NK-92 (cell line): ENCODE measurements around the gene PCDHGA12.

ENCODE experiments used
- DNase-seq: peaks from one replicate; lab custom pipeline; 2025; ENCODE audit not compliant: unreplicated experiment; lab: John Stamatoyannopoulos, UW

Gene PCDHGA12

DNA sequence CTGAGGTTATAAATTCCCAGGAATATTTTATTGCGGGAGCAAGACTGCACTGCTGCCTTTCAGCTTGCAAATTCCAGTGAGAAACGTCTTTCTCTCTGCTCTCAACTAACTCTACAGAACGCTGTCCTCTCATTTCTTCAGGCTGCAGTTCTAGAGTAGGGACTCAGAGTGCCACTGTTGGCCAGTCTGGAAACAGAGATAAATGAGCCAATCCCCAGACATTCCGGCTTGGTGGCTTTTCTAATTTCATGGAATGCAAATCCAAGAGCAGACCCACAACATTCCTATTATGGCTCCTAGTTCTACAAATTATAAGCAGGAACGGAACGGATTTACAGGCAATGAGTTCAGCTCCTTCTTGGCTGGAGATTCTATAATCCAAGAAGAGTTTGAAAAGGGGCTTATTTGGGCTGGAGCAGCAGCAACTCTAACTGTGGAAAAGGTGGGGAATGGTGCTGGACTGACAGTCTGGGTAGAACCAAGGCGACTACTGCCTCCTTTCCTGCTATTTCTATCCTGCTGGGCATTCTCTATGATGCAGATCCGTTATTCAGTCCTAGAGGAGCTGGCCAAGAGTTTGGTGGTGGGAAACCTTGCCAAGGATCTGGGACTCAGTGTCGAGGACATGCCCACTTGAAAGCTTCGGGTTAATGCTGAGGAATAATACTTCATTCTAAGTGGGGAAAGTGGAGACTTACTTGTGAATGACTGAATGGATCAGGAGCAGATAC lies 9.3 kb downstream of the PCDHGA12 start:
- no peak for DNase-seq

DNA sequence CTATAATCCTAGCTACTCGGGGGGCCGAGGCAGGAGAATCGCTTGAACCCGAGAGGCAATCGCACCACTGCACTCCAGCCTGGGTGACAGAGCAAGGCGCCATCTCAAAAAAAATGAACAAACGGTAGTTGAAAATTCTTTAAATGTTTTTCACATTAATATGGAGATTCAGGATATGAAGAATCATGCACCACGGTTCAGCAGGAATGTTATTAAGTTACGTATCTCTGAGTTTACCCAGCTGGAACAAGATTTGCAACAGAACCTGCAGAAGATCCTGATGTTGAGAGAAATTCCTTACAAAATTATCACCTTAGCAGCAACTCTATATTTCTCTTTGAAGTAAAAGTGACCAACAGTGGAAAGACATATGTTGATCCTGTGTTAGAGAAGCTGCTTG lies 10.0 kb downstream of the PCDHGA12 start:
- DNase-seq, result no peak

DNA sequence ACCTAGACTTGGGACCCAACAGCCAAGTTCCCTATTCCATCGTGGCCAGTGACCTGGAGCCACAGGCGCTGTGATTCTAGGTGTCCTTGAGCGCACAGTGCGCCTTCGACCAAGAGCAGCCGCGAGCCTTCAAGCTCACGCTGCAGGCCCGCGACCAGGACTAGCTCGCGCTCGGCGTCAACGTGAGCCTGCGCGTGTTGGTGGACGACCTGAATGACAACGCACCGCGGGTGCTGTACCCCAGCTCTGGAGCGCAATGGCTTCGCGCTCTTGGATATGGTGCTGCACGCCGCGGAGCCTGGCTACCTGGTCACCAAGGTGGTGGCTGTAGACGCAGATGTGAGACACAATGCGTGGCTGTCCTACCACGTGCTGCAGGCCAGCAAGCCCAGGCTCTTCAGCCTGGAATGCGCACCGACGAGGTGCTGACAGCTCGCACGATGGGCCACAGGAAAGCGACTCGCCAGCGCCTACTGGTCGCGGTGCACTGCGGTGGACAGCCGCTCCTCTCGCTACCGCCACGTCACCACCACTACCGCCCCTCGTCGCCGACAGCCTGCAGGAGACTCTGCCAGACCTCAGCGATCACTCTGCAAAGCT lies 11.4 kb downstream of the PCDHGA12 start:
- no peak for DNase-seq

DNA sequence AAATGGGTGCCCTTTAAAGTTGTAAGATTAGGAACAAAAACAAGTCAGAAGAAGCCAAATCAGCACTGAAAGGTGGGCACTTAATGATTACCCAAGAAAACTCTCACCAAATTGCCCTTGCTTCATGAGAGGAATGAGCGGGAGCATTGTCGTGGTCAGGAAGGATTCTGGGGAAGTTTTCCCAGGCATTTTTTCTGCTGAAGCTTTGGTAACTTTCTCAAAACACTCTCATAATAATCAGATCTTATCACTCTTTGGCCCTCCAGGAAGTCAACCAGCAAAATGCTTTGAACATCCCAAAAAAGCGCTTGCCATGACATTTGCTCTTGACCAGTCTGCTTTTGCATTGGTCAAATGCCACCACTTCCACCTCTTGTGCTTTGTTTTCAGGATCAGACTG lies 35.0 kb downstream of the PCDHGA12 start:
- DNase-seq, result no peak

DNA sequence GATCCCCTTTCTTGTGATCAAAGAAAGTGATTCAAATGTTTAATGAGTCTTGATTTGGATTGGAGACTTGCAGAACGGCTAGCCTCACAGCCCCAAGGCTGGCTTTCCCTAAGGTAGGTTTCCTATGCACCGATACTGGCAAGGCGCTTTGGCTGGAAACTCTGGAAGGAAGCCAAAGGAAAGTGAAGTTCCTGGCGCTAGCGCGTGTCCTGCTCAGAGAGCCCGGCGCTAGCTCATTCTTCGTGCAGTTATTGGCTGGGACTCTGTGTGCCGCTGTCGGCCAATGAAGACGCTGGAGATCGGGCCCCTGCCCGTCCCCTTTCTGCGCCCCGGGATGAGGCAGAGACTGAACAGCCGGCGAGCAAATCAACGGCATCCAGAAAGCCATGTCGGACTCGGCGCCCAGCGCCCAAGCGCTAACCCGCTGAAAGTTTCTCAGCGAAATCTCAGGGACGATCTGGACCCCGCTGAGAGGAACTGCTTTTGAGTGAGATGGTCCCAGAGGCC lies 45.4 kb downstream of the PCDHGA12 start, which contains the start of gene PCDHGC3:
PCDHGC3 (plus strand) TSS at position 342 of the 507 bp plus-strand sequence; CDS start at position 493, 151 bp downstream.
- no peak for DNase-seq

DNA sequence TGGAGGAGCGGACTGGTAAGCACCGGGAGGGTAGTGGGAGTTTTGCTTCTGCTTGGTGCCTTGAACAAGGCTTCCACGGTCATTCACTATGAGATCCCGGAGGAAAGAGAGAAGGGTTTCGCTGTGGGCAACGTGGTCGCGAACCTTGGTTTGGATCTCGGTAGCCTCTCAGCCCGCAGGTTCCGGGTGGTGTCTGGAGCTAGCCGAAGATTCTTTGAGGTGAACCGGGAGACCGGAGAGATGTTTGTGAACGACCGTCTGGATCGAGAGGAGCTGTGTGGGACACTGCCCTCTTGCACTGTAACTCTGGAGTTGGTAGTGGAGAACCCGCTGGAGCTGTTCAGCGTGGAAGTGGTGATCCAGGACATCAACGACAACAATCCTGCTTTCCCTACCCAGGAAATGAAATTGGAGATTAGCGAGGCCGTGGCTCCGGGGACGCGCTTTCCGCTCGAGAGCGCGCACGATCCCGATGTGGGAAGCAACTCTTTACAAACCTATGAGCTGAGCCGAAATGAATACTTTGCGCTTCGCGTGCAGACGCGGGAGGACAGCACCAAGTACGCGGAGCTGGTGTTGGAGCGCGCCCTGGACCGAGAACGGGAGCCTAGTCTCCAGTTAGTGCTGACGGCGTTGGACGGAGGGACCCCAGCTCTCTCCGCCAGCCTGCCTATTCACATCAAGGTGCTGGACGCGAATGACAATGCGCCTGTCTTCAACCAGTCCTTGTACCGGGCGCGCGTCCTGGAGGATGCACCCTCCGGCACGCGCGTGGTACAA lies 46.0 kb downstream of the PCDHGA12 start:
- no peak for DNase-seq

DNA sequence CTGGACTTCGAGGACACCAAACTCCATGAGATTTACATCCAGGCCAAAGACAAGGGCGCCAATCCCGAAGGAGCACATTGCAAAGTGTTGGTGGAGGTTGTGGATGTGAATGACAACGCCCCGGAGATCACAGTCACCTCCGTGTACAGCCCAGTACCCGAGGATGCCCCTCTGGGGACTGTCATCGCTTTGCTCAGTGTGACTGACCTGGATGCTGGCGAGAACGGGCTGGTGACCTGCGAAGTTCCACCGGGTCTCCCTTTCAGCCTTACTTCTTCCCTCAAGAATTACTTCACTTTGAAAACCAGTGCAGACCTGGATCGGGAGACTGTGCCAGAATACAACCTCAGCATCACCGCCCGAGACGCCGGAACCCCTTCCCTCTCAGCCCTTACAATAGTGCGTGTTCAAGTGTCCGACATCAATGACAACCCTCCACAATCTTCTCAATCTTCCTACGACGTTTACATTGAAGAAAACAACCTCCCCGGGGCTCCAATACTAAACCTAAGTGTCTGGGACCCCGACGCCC lies 46.8 kb downstream of the PCDHGA12 start:
- no peak for DNase-seq

DNA sequence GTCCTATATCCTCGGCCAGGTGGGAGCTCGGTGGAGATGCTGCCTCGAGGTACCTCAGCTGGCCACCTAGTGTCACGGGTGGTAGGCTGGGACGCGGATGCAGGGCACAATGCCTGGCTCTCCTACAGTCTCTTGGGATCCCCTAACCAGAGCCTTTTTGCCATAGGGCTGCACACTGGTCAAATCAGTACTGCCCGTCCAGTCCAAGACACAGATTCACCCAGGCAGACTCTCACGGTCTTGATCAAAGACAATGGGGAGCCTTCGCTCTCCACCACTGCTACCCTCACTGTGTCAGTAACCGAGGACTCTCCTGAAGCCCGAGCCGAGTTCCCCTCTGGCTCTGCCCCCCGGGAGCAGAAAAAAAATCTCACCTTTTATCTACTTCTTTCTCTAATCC lies 47.5 kb downstream of the PCDHGA12 start:
- no peak for DNase-seq

DNA sequence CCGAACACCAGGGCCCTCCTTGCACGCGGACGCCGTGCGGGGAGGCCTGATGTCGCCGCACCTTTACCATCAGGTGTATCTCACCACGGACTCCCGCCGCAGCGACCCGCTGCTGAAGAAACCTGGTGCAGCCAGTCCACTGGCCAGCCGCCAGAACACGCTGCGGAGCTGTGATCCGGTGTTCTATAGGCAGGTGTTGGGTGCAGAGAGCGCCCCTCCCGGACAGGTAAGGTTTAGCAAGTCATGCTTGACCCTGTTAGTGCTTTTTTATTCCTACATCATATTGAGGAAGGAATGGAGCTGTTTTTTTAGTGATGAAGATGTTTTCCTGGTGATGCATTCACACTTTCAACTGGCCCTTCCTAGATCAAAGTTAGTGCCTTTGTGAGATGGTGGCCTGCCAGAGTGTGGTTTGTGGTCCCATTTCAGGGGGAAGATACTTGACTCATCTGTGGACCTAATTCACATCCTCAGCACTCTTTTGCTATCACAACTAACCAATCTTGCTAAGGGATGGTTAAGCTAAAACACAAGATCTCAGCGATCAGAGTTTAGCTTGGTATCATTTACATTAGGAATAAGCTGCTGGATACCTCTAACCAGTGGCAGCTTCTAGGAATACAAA lies 48.1 kb downstream of the PCDHGA12 start:
- no peak for DNase-seq

DNA sequence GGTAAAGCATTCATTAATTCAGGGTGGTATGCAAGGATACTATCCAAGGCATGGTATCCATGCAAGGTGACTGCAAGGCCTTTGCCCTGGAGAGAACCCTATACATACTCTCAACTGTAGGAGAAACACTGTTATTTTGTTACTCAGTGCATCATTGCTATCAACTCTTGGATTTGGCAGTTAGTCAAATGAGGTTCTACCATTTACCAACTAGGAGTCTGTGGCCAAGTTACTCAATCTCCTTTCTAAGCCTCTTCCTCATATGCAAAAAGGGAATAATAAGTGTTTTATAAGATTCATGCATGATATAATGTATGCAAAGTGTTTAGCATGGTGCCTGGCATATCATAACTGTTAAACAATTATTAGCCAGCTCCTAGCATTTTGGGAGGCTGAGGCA lies 49.5 kb downstream of the PCDHGA12 start:
- no peak for DNase-seq
